BE2C (cell line): ENCODE measurements around the gene CENPU.

Experiments
- DNase-seq: peaks from one replicate; pipeline ENCODE4 v3.0.0-alpha.2; 2020
- H3K27me3 ChIP-seq: fragments of 250-450 bp; sonication (Bioruptor Pico); 2 replicates; pipeline ENCODE4 v1.5.1; 2020; ENCODE audit warnings: mild to moderate bottlenecking
- H3K36me3 ChIP-seq: fragments of 250-450 bp; sonication (Bioruptor Pico); 2 replicates; pipeline ENCODE4 v1.5.1; 2020; ENCODE audit warnings: mild to moderate bottlenecking
- H3K4me1 ChIP-seq: fragments of 250-450 bp; sonication (Bioruptor Pico); 2 replicates; pipeline ENCODE4 v1.5.1; 2020
- H3K4me3 ChIP-seq: 2 replicates; pipeline ENCODE4 v1.5.1; 2011; ENCODE audit warnings: low read depth, low read length
- H3K9me3 ChIP-seq: fragments of 250-450 bp; sonication (Bioruptor Pico); 2 replicates; pipeline ENCODE4 v1.5.1; 2020
- CTCF ChIP-seq: IDR thresholded peaks from 2 replicates; pipeline ENCODE4 v1.5.1; 2012; ENCODE audit warnings: mild to moderate bottlenecking, low read depth, low read length

The CENPU gene

GRCh38 chr4:184681916-184682315, 52.0 kb downstream of the CENPU start:
- no peak for TF ChIP-seq CTCF
- Histone ChIP-seq H3K27me3 (no peaks in the 10 kb centered on the region), H3K4me3 (no peak overlapping the region), H3K36me3 (no peaks in the 10 kb centered on the region), H3K4me1 (no peaks in the 10 kb centered on the region), H3K9me3 (no peaks in the 10 kb centered on the region)
- DNase-seq = no peak

- H3K9me3 ChIP-seq = no peaks in the 10 kb centered on the region
- no peaks in the 10 kb centered on the region for H3K36me3 ChIP-seq
- H3K27me3 ChIP-seq = no peaks in the 10 kb centered on the region
- H3K4me1 ChIP-seq = no peaks in the 10 kb centered on the region
- DNase-seq = no peak
- TF ChIP-seq CTCF = no peak
- H3K4me3 ChIP-seq = no peak overlapping the region
Observed at GRCh38 chr4:184680698-184681097, 53.2 kb downstream of the CENPU start.

- no peak for TF ChIP-seq CTCF
- Histone ChIP-seq H3K27me3 (no peaks in the 10 kb centered on the region), H3K4me1 (no peaks in the 10 kb centered on the region), H3K36me3 (peaks cover 7% of the 10 kb centered on the region), H3K4me3 (no peak overlapping the region), H3K9me3 (no peaks in the 10 kb centered on the region)
- DNase-seq = no peak
Observed at GRCh38 chr4:184675821-184676492, 57.9 kb downstream of the CENPU start.

- peaks cover 7% of the 10 kb centered on the region for H3K36me3 ChIP-seq
- DNase-seq = no peak
- H3K4me1 ChIP-seq = no peaks in the 10 kb centered on the region
- H3K9me3 ChIP-seq = no peaks in the 10 kb centered on the region
- no peak overlapping the region for H3K4me3 ChIP-seq
- TF ChIP-seq CTCF = no peak
- no peaks in the 10 kb centered on the region for H3K27me3 ChIP-seq
Observed at GRCh38 chr4:184675018-184675417, 58.9 kb downstream of the CENPU start.

- DNase-seq = no peak
- peaks cover 7% of the 10 kb centered on the region for H3K36me3 ChIP-seq
- no peaks in the 10 kb centered on the region for H3K27me3 ChIP-seq
- no peak for TF ChIP-seq CTCF
- no peaks in the 10 kb centered on the region for H3K4me1 ChIP-seq
- no peaks in the 10 kb centered on the region for H3K9me3 ChIP-seq
- H3K4me3 ChIP-seq = no peak overlapping the region
Observed at GRCh38 chr4:184674011-184674410, 59.9 kb downstream of the CENPU start.

GRCh38 chr4:184672741-184673140, 61.2 kb downstream of the CENPU start:
- TF ChIP-seq CTCF = no peak
- no peaks in the 10 kb centered on the region for H3K9me3 ChIP-seq
- no peak for DNase-seq
- H3K4me1 ChIP-seq = no peaks in the 10 kb centered on the region
- peaks cover 7% of the 10 kb centered on the region for H3K36me3 ChIP-seq
- no peaks in the 10 kb centered on the region for H3K27me3 ChIP-seq
- no peak overlapping the region for H3K4me3 ChIP-seq
